Endothelial cell of umbilical vein (primary cell): ENCODE measurements around the gene AKAP13. TPM values are rescaled to one million over a fixed set of nuclear protein-coding genes. Genes with fewer than 3 reads are reported as not detected.

Experiments
- BruUV-seq: library from RNA; stranded (reverse); fragments of 400-500 nt; replicated peaks from 2 replicates; lab custom pipeline; 2021; lab: Mats Ljungman, UMichigan
- CTCF ChIA-PET: fragments of 300-600, 350-600 bp; sonication (Branson Sonifier 250); formaldehyde crosslinking; loops from one replicate; lab custom pipeline; 2021; ENCODE audit warnings: antibody characterized with exemption, inconsistent platforms; lab: Charles Lee
- POLR2A ChIA-PET: fragments of 300-600, 350-600 bp; sonication (Branson Sonifier 250); formaldehyde crosslinking; loops from one replicate; lab custom pipeline; 2021; ENCODE audit warnings: antibody characterized with exemption, inconsistent platforms; lab: Charles Lee
- DNase-seq: peaks from one replicate; pipeline ENCODE4 v3.0.0-alpha.2; 2011; ENCODE audit warnings: low read depth, low spot score
- FAIRE-seq: peaks from 2 replicates; lab custom pipeline; 2011; peaks lifted over from hg19 to GRCh38; lab: Jason Lieb, UNC
- H2AFZ ChIP-seq: 2 replicates; pipeline ENCODE4 v1.6.0; 2012; ENCODE audit warnings: low read depth, low read length, control low read depth, inconsistent platforms
- H3K27ac ChIP-seq: 2 replicates; pipeline ENCODE4 v1.5.1; 2011; ENCODE audit warnings: low read depth, mild to moderate bottlenecking, control low read depth, low read length, moderate library complexity; ENCODE audit not compliant: insufficient read depth
- H3K27me3 ChIP-seq, 2 experiments: 2 replicates each; pipeline versions ENCODE4 v1.6.0 to v1.6.1; 2011; ENCODE audit warnings: low read length in 2 of 2, mixed read lengths in 1 of 2; ENCODE audit not compliant: control insufficient read depth in 2 of 2, insufficient read depth in 2 of 2
- H3K36me3 ChIP-seq, 2 experiments: 2 replicates in 1 of 2; 3 replicates in 1 of 2; pipeline ENCODE4 v1.5.1; 2011; ENCODE audit warnings: low read length in 2 of 2, mild to moderate bottlenecking in 1 of 2, moderate library complexity in 1 of 2; ENCODE audit not compliant: control insufficient read depth in 2 of 2, insufficient read depth in 2 of 2; ENCODE audit errors: extremely low read depth in 1 of 2
- H3K4me1 ChIP-seq: 3 replicates; pipeline ENCODE4 v1.5.1; 2011; ENCODE audit warnings: mild to moderate bottlenecking, low read length; ENCODE audit not compliant: control insufficient read depth, insufficient read depth; ENCODE audit errors: extremely low read depth
- H3K4me2 ChIP-seq: 2 replicates; pipeline ENCODE4 v1.6.1; 2011; ENCODE audit warnings: low read length, control low read depth, mixed read lengths; ENCODE audit not compliant: insufficient read depth
- H3K4me3 ChIP-seq, 3 experiments: fragments of 200-600 bp in 1 of 3; sonication (generic), shearing (Covaris generic) in 1 of 3; replicated peaks in 1 of 3; 2 replicates each; pipeline ENCODE4 v1.5.1; 2011 to 2016; ENCODE audit warnings: control low read depth in 3 of 3, low read length in 3 of 3, mild to moderate bottlenecking in 2 of 3, inconsistent platforms in 1 of 3, low read depth in 1 of 3, moderate library complexity in 1 of 3; ENCODE audit not compliant: insufficient read depth in 1 of 3
- H3K79me2 ChIP-seq: 2 replicates; pipeline ENCODE4 v1.6.0; 2012; ENCODE audit warnings: low read length, inconsistent platforms; ENCODE audit not compliant: control insufficient read depth, insufficient read depth
- H3K9ac ChIP-seq: replicated peaks from 2 replicates; pipeline ENCODE3; 2011; ENCODE audit warnings: low read length, control low read depth; ENCODE audit not compliant: insufficient read depth; ENCODE audit errors: extremely low read depth
- H3K9me1 ChIP-seq: replicated peaks from 3 replicates; pipeline ENCODE4 v1.6.0; 2011; ENCODE audit warnings: mild to moderate bottlenecking, low read length; ENCODE audit not compliant: control insufficient read depth, insufficient read depth; ENCODE audit errors: extremely low read depth
- H3K9me3 ChIP-seq: replicated peaks from 2 replicates; pipeline ENCODE4 v1.5.1; 2012; ENCODE audit warnings: low read length, inconsistent platforms; ENCODE audit not compliant: control insufficient read depth, insufficient read depth
- H4K20me1 ChIP-seq: replicated peaks from 2 replicates; pipeline ENCODE3; 2011; ENCODE audit warnings: mild to moderate bottlenecking, low read length; ENCODE audit not compliant: control insufficient read depth, insufficient read depth; ENCODE audit errors: extremely low read depth
- CTCF ChIP-seq, 2 donors: IDR thresholded peaks; 1 replicate in 1 of 2; 2 replicates in 1 of 2; pipeline ENCODE4 v1.5.1; 2011; ENCODE audit warnings: low read length in 2 of 2, mild to moderate bottlenecking in 2 of 2, moderate library complexity in 2 of 2, control low read depth in 1 of 2, inconsistent platforms in 1 of 2, low read depth in 1 of 2; ENCODE audit not compliant: insufficient read depth in 1 of 2; ENCODE audit errors: extremely low read depth in 1 of 2
- EZH2 ChIP-seq: IDR thresholded peaks from 2 replicates; pipeline ENCODE4 v1.6.1; 2012; ENCODE audit warnings: borderline replicate concordance, low read depth, mild to moderate bottlenecking, moderate library complexity, low read length, inconsistent platforms; ENCODE audit not compliant: severe bottlenecking
- FOS ChIP-seq: IDR thresholded peaks from 2 replicates; pipeline ENCODE4 v1.6.1; 2011; ENCODE audit warnings: mild to moderate bottlenecking, low read length, moderate library complexity, borderline replicate concordance; ENCODE audit not compliant: insufficient read depth
- GATA2 ChIP-seq: IDR thresholded peaks from 2 replicates; pipeline ENCODE4 v1.7.0; 2011; ENCODE audit warnings: low read depth, mild to moderate bottlenecking, moderate library complexity, mixed read lengths, low read length; ENCODE audit not compliant: insufficient read length, insufficient read depth
- JUN ChIP-seq: IDR thresholded peaks from 2 replicates; pipeline ENCODE4 v1.6.1; 2011; ENCODE audit warnings: borderline replicate concordance, low read depth; ENCODE audit not compliant: insufficient read length, insufficient read depth
- MAX ChIP-seq: IDR thresholded peaks from 2 replicates; pipeline ENCODE4 v1.6.1; 2011; ENCODE audit not compliant: insufficient read depth, insufficient read length
- MYC ChIP-seq: IDR thresholded peaks from one replicate; pipeline ENCODE4 v1.6.1; 2011; ENCODE audit warnings: mild to moderate bottlenecking, low read depth, low read length
- POLR2A ChIP-seq: IDR thresholded peaks from 2 replicates; pipeline ENCODE4 v1.6.1; 2012; ENCODE audit warnings: low read depth, mild to moderate bottlenecking, control low read depth, low read length
- POLR2AphosphoS5 ChIP-seq: IDR thresholded peaks from 2 replicates; pipeline ENCODE4 v1.6.1; 2012; ENCODE audit warnings: low read depth, mild to moderate bottlenecking, control low read depth, low read length, moderate library complexity; ENCODE audit not compliant: insufficient read depth
- dilution Hi-C: fragments of 300-500 bp; cut with MboI; formaldehyde crosslinking; loops from one replicate; pipeline ENCODE4 v1.15.0; 2019; ENCODE audit warnings: low sequenced_read_pairs; ENCODE audit not compliant: extremely low pct_ligation_motif_present
- intact Hi-C: fragments of 100-400 bp; cut with micrococcal nuclease; formaldehyde crosslinking; loops from one replicate; pipeline ENCODE4 v1.10.0; 2022
- polyA plus RNA-seq, 4 experiments: library from polyadenylated mRNA; depleted of rRNA in 3 of 4; stranded (reverse) in 3 of 4; unstranded in 1 of 4; fragments of >200 nt; gene quantifications; 2 replicates each; pipeline versions ENCODE4 v1.2.1 to v1.2.3, GENCODE V29; 2011 to 2012; ENCODE audit warnings: missing spikeins in 1 of 4
- total RNA-seq: library from RNA; stranded (reverse); gene quantifications from 2 replicates; pipeline ENCODE4 v1.2.3, GENCODE V29; 2021

Gene AKAP13
- total and polyA plus RNA-seq, 2 donors (not counting 3 experiments of a cell fraction or from before 2014, with no cell fraction given): 22.8 to 87.8 TPM

- Histone ChIP-seq H2AFZ (no peak overlapping the region), H3K4me2 (peak overlapping the region; percentile 63), H3K27me3 (no peaks in the 10 kb centered on the region), H3K9me1 (no peaks in the 10 kb centered on the region), H3K4me1 (peaks cover 56% of the 10 kb centered on the region), H3K9me3 (no peaks in the 10 kb centered on the region), H3K36me3 (no peaks in the 10 kb centered on the region), H3K79me2 (peaks cover 78% of the 10 kb centered on the region), H3K4me3 (no peak overlapping the region), H4K20me1 (no peaks in the 10 kb centered on the region), H3K9ac (no peak overlapping the region), H3K27ac (peak overlapping the region; percentile 88)
- DNase-seq (no peak), FAIRE-seq (no peak)
- intact Hi-C loops (no loop called here), dilution Hi-C loops (no loop called here)
- no peak for TF ChIP-seq MYC
- no peak for TF ChIP-seq POLR2A
- no peak for TF ChIP-seq EZH2
- no peak for TF ChIP-seq JUN
- BruUV-seq: no TSS peak
- ChIA-PET CTCF (no interaction called here), POLR2A (no interaction called here)
Measured at GRCh38 chr15:85408270-85408746, 27.9 kb downstream of the AKAP13 start.

GRCh38 chr15:85412066-85412465, 31.7 kb downstream of the AKAP13 start:
- dilution Hi-C loops (no loop called here), intact Hi-C loops (loop anchor here (2.0 kb wide), 1 partner anchor 67 kb away; no protein-coding TSS in a partner anchor)
- Histone ChIP-seq H3K79me2 (peaks cover 77% of the 10 kb centered on the region), H2AFZ (no peak overlapping the region), H3K4me3 (no peak overlapping the region), H4K20me1 (no peaks in the 10 kb centered on the region), H3K36me3 (no peaks in the 10 kb centered on the region), H3K9me3 (no peaks in the 10 kb centered on the region), H3K9me1 (no peaks in the 10 kb centered on the region), H3K9ac (no peak overlapping the region), H3K4me2 (peak overlapping the region; percentile 21), H3K27me3 (no peaks in the 10 kb centered on the region), H3K4me1 (peaks cover 48% of the 10 kb centered on the region), H3K27ac (no peak overlapping the region)
- no peak for TF ChIP-seq EZH2
- no peak for TF ChIP-seq MYC
- no peak for TF ChIP-seq CTCF (IDR thresholded peaks at IDR 0.05; ENCODE audit: extremely low read depth in 1 of 2, insufficient read depth in 1 of 2, low read depth in 1 of 2, low read length in 2 of 2)
- no peak for TF ChIP-seq JUN
- TF ChIP-seq POLR2A: no peak
- no peak for TF ChIP-seq POLR2AphosphoS5
- TF ChIP-seq FOS: no peak
- TF ChIP-seq GATA2: no peak
- no peak for TF ChIP-seq MAX
- ChIA-PET CTCF (interaction anchor here (1.3 to 5.0 kb wide), 6 partner anchors 9 to 115 kb away, joined by 3 to 107 read pairs (median 34); partner anchors contain the start of gene AKAP13), POLR2A (no interaction called here)
- no peak for DNase-seq
- FAIRE-seq: no peak
- no TSS peak for BruUV-seq
